GM23338 (cell line): Measurements from ENCODE around the gene PHAF1. TPM values are rescaled to one million over a fixed set of nuclear protein-coding genes. Genes with fewer than 3 reads are reported as not detected.

Source experiments
- ATAC-seq: fragments of 200-7000 bp; cut with Tn5 transposase; 3 replicates; pipeline ENCODE4 v1.9.1; 2020
- DNase-seq: peaks from one replicate; pipeline ENCODE4 v3.0.0-alpha.2; 2015; ENCODE audit warnings: low spot score
- H2AFZ ChIP-seq: fragments of 200-600 bp; sonication (generic); 2 replicates; pipeline ENCODE4 v1.8.0; 2016; ENCODE audit warnings: antibody characterized with exemption, mild to moderate bottlenecking, moderate library complexity
- H3F3A ChIP-seq: fragments of 200-600 bp; sonication (generic); replicated peaks from 2 replicates; pipeline ENCODE4 v1.8.0; 2017; ENCODE audit warnings: antibody characterized with exemption, mixed run types, low read depth
- H3K27ac ChIP-seq: fragments of 200-600 bp; sonication (generic); 2 replicates; pipeline ENCODE4 v1.6.1; 2016; ENCODE audit warnings: low read depth
- H3K27me3 ChIP-seq: fragments of 200-600 bp; sonication (generic); 2 replicates; pipeline ENCODE4 v1.8.0; 2016; ENCODE audit warnings: mild to moderate bottlenecking, mixed run types, moderate library complexity; ENCODE audit not compliant: insufficient read depth
- H3K36me3 ChIP-seq: fragments of 200-600 bp; sonication (generic); 2 replicates; pipeline ENCODE4 v1.8.0; 2016; ENCODE audit warnings: mild to moderate bottlenecking; ENCODE audit not compliant: insufficient read depth
- H3K4me1 ChIP-seq: fragments of 200-600 bp; sonication (generic); 2 replicates; pipeline ENCODE4 v1.8.0; 2016; ENCODE audit warnings: mild to moderate bottlenecking, moderate library complexity; ENCODE audit not compliant: insufficient read depth
- H3K4me2 ChIP-seq: fragments of 200-600 bp; sonication (generic); 2 replicates; pipeline ENCODE4 v1.7.1; 2017; ENCODE audit warnings: mixed run types
- H3K4me3 ChIP-seq: fragments of 200-600 bp; sonication (generic); 2 replicates; pipeline ENCODE4 v1.6.1; 2016; ENCODE audit warnings: mixed run types
- H3K79me2 ChIP-seq: fragments of 200-600 bp; sonication (generic); replicated peaks from 2 replicates; pipeline ENCODE4 v1.8.0; 2017; ENCODE audit warnings: mild to moderate bottlenecking; ENCODE audit not compliant: insufficient read depth
- H3K9me2 ChIP-seq: fragments of 200-600 bp; sonication (generic); 2 replicates; pipeline ENCODE4 v1.8.0; 2017; ENCODE audit not compliant: insufficient read depth
- H4K20me1 ChIP-seq: fragments of 200-600 bp; sonication (generic); replicated peaks from 2 replicates; pipeline ENCODE4 v1.8.0; 2017; ENCODE audit warnings: mild to moderate bottlenecking; ENCODE audit not compliant: insufficient read depth
- H3K27ac Mint-ChIP-seq: 2 replicates; pipeline ENCODE4 v1.8.0; 2020; ENCODE audit warnings: inconsistent platforms, mild to moderate bottlenecking, moderate library complexity, mixed read lengths
- H3K27me3 Mint-ChIP-seq: 3 replicates; pipeline ENCODE4 v1.8.0; 2022; ENCODE audit warnings: low read depth, mild to moderate bottlenecking, moderate library complexity, mixed read lengths, inconsistent platforms; ENCODE audit not compliant: insufficient read depth, poor library complexity
- H3K36me3 Mint-ChIP-seq: 3 replicates; pipeline ENCODE4 v1.8.0; 2021; ENCODE audit warnings: low read depth, mild to moderate bottlenecking, inconsistent platforms, moderate library complexity, mixed read lengths
- H3K4me1 Mint-ChIP-seq: 3 replicates; pipeline ENCODE4 v1.8.0; 2020; ENCODE audit warnings: mild to moderate bottlenecking, inconsistent platforms, mixed read lengths
- H3K4me3 Mint-ChIP-seq: 3 replicates; pipeline ENCODE4 v1.8.0; 2021; ENCODE audit warnings: moderate library complexity, mild to moderate bottlenecking, inconsistent platforms, mixed read lengths
- H3K9me3 Mint-ChIP-seq: 3 replicates; pipeline ENCODE4 v1.8.0; 2020; ENCODE audit warnings: moderate library complexity, mild to moderate bottlenecking, inconsistent platforms, mixed read lengths
- CREB1 ChIP-seq: fragments of 250-450 bp; sonication (Bioruptor Pico); IDR thresholded peaks from 2 replicates; pipeline ENCODE4 v1.5.0; 2020; ENCODE audit warnings: low read depth, mild to moderate bottlenecking, moderate library complexity
- CTCF ChIP-seq, 2 experiments: fragments of 200-600 bp in 1 of 2; sonication (generic) in 1 of 2; conservative IDR thresholded peaks; 2 replicates each; pipeline versions ENCODE4 v1.5.1 to v1.6.1; 2016 to 2017; ENCODE audit warnings: antibody characterized with exemption in 2 of 2, low read depth in 2 of 2, mild to moderate bottlenecking in 2 of 2, moderate library complexity in 1 of 2
- ETS1 ChIP-seq: IDR thresholded peaks from 2 replicates; pipeline ENCODE4 v1.6.1; 2016; ENCODE audit warnings: antibody characterized with exemption
- NANOG ChIP-seq: IDR thresholded peaks from 2 replicates; pipeline ENCODE4 v1.6.1; 2016; ENCODE audit warnings: antibody characterized with exemption, borderline replicate concordance
- POLR2AphosphoS5 ChIP-seq: IDR thresholded peaks from 2 replicates; pipeline ENCODE4 v1.6.1; 2016; ENCODE audit warnings: antibody characterized with exemption, low read depth
- REST ChIP-seq: IDR thresholded peaks from one replicate; pipeline ENCODE4 v1.6.1; 2018; ENCODE audit warnings: antibody characterized with exemption; ENCODE audit not compliant: unreplicated experiment
- STAT1 ChIP-seq: IDR thresholded peaks from one replicate; pipeline ENCODE4 v1.6.1; 2016; ENCODE audit warnings: antibody characterized with exemption; ENCODE audit not compliant: unreplicated experiment
- ZNF331 ChIP-seq: fragments of 250-450 bp; sonication (Bioruptor Pico); IDR thresholded peaks from 2 replicates; pipeline ENCODE4 v1.5.0; 2020; ENCODE audit warnings: low read depth, mild to moderate bottlenecking, moderate library complexity
- polyA plus RNA-seq: library from polyadenylated mRNA; unstranded; fragments of >200 nt; fragmentation: Nextera tagmentation; extraction: Ambion mirVana; gene quantifications from 2 replicates; pipeline ENCODE4 v1.2.1, GENCODE V29; 2016
- total RNA-seq: library from RNA; depleted of rRNA; stranded (reverse); fragments of >200 nt; shearing (Covaris generic); gene quantifications from 2 replicates; pipeline ENCODE4 v1.2.3, GENCODE V29; 2014

PHAF1 gene
- total and polyA plus RNA-seq, 2 experiments from 2014 or later, result 14.7 to 35.9 TPM

GRCh38 chr16:67195676-67196075 lies 85.9 kb downstream of the PHAF1 start (continued):
- TF ChIP-seq REST (no peak), CREB1 (CRISPR knock-in tag) (no peak)

GRCh38 chr16:67196881-67197280 lies 87.1 kb downstream of the PHAF1 start:
- H2AFZ ChIP-seq, result no peak overlapping the region
- peaks cover 20% of the 10 kb centered on the region; the same call in 1 of the 2 replicates for H3K36me3 ChIP-seq
- H3K27me3 ChIP-seq, result no peaks in the 10 kb centered on the region
- peaks cover 18% of the 10 kb centered on the region for H3K4me1 Mint-ChIP-seq
- no peak overlapping the region for H3K4me3 ChIP-seq
- H3K9me2 ChIP-seq, result no peaks in the 10 kb centered on the region
- peaks cover 18% of the 10 kb centered on the region for H3K27me3 Mint-ChIP-seq
- no peak overlapping the region for H3K27ac ChIP-seq
- H4K20me1 ChIP-seq, result peaks cover 22% of the 10 kb centered on the region
- H3K79me2 ChIP-seq, result peaks cover 21% of the 10 kb centered on the region
- no peak overlapping the region for H3K4me3 Mint-ChIP-seq
- no peak overlapping the region for H3K27ac Mint-ChIP-seq
- DNase-seq (no peak), ATAC-seq (no peak)
- H3K4me1 ChIP-seq, result peaks cover 12% of the 10 kb centered on the region
- peaks cover 54% of the 10 kb centered on the region for H3K36me3 Mint-ChIP-seq
- H3K9me3 Mint-ChIP-seq, result no peaks in the 10 kb centered on the region
- no peak overlapping the region for H3K4me2 ChIP-seq
- peaks cover 23% of the 10 kb centered on the region; the same call in 1 of the 2 replicates for H3F3A ChIP-seq
- TF ChIP-seq STAT1 (no peak), NANOG (no peak), POLR2AphosphoS5 (no peak), REST (no peak), CTCF (conservative IDR thresholded peaks at IDR 0.05; ENCODE audit: low read depth in 2 of 2) (no peak), CREB1 (CRISPR knock-in tag) (no peak), ZNF331 (CRISPR knock-in tag) (no peak), ETS1 (no peak)
